Endodermal cell (in vitro differentiated cells): Measurements from ENCODE around the gene PHF19. TPM values are rescaled to one million over a fixed set of nuclear protein-coding genes. Genes with fewer than 3 reads are reported as not detected.
A peak's percentile ranks its signal among the peaks of the same experiment; 100 is the strongest.

Experiments used
- DNase-seq: peaks from one replicate; pipeline ENCODE4 v3.0.0-alpha.2; 2017
- H3K27ac ChIP-seq: 2 replicates; pipeline ENCODE4 v1.5.1; 2013; ENCODE audit warnings: mild to moderate bottlenecking, low read depth, low read length, moderate library complexity
- H3K27me3 ChIP-seq: 2 replicates; pipeline ENCODE4 v1.6.1; 2013; ENCODE audit warnings: mild to moderate bottlenecking, low read length, moderate library complexity; ENCODE audit not compliant: insufficient read depth, control insufficient read depth, poor library complexity, severe bottlenecking
- H3K36me3 ChIP-seq: 2 replicates; pipeline ENCODE4 v1.7.0; 2013; ENCODE audit warnings: mild to moderate bottlenecking, low read length, moderate library complexity; ENCODE audit not compliant: control insufficient read depth, insufficient read depth
- H3K4me1 ChIP-seq: one replicate; pipeline ENCODE4 v1.7.0; 2013; ENCODE audit warnings: low read length; ENCODE audit not compliant: control insufficient read depth, insufficient read depth
- H3K4me3 ChIP-seq: 2 replicates; pipeline ENCODE4 v1.5.1; 2013; ENCODE audit warnings: mild to moderate bottlenecking, low read length, moderate library complexity
- H3K9ac ChIP-seq: 2 replicates; pipeline ENCODE4 v1.6.1; 2013; ENCODE audit warnings: mild to moderate bottlenecking, low read length, moderate library complexity; ENCODE audit not compliant: poor library complexity, severe bottlenecking; ENCODE audit errors: extremely low read depth
- H3K9me3 ChIP-seq: 2 replicates; pipeline ENCODE4 v1.6.1; 2013; ENCODE audit warnings: mild to moderate bottlenecking, low read length, moderate library complexity; ENCODE audit not compliant: control insufficient read depth
- H3K27ac Mint-ChIP-seq: 2 replicates; pipeline ENCODE4 v1.8.0; 2020; ENCODE audit warnings: mixed read lengths
- H3K27me3 Mint-ChIP-seq: 2 replicates; pipeline ENCODE4 v1.8.0; 2021; ENCODE audit warnings: mild to moderate bottlenecking, mixed read lengths; ENCODE audit not compliant: insufficient read depth
- H3K36me3 Mint-ChIP-seq: 2 replicates; pipeline ENCODE4 v1.8.0; 2020; ENCODE audit warnings: low read depth, mixed read lengths
- H3K4me1 Mint-ChIP-seq: 2 replicates; pipeline ENCODE4 v1.8.0; 2020; ENCODE audit warnings: mixed read lengths
- H3K4me3 Mint-ChIP-seq: 2 replicates; pipeline ENCODE4 v1.8.0; 2020; ENCODE audit warnings: mild to moderate bottlenecking, moderate library complexity, mixed read lengths
- H3K9me3 Mint-ChIP-seq: 2 replicates; pipeline ENCODE4 v1.8.0; 2020; ENCODE audit warnings: mild to moderate bottlenecking, mixed read lengths
- CTCF ChIP-seq: fragments of 200-600 bp; sonication (generic); conservative IDR thresholded peaks from 2 replicates; pipeline ENCODE4 v1.5.0; 2021; ENCODE audit warnings: antibody characterized with exemption, mild to moderate bottlenecking
- WGBS, 2 experiments: methylation state at CpG; one replicate each; pipeline versions ENCODE4 v1.1.5 to v1.1.7; 2013; ENCODE audit warnings: missing lambda C conversion rate in 2 of 2, mixed read lengths in 1 of 2; ENCODE audit not compliant: insufficient coverage in 1 of 2, insufficient read length in 1 of 2; 5-methylcytosine and 5-hydroxymethylcytosine counted together
- total RNA-seq, 2 donors: library from RNA; stranded (reverse); fragmentation: NEBNext Ultra II Directional in 1 of 2; extraction: Animal tissue kit (Norgen Biotek cat#: 25700) in 1 of 2; gene quantifications; 2 replicates in 1 of 2; 3 replicates in 1 of 2; pipeline ENCODE4 v1.2.1, GENCODE V29; 2021

Gene PHF19
- total RNA-seq, 2 donors from 2014 or later, result 17.9 to 21.9 TPM

GRCh38 chr9:120869360-120869687 lies 7.7 kb downstream of the PHF19 start:
- no peak for TF ChIP-seq CTCF
- Histone ChIP-seq H3K27me3 (no peaks in the 10 kb centered on the region), H3K36me3 (peaks cover 10% of the 10 kb centered on the region), H3K4me1 (peaks cover 8% of the 10 kb centered on the region), H3K9ac (no peak overlapping the region), H3K9me3 (no peaks in the 10 kb centered on the region), H3K4me3 (peak overlapping the region; percentile 73), H3K27ac (no peak overlapping the region)
- Mint-ChIP-seq H3K27ac (peak overlapping the region; percentile 83), H3K36me3 (peaks cover 5% of the 10 kb centered on the region), H3K4me3 (peak overlapping the region; percentile 72), H3K27me3 (no peaks in the 10 kb centered on the region), H3K9me3 (no peaks in the 10 kb centered on the region), H3K4me1 (peaks cover 16% of the 10 kb centered on the region)
- no peak for DNase-seq
- WGBS, 2 experiments, result 48 to 53% methylated on average over 8 to 10 of the region's 10 CpGs

- Mint-ChIP-seq H3K4me3 (peak overlapping the region; percentile 72), H3K27ac (peak overlapping the region; percentile 83), H3K27me3 (no peaks in the 10 kb centered on the region), H3K4me1 (peaks cover 12% of the 10 kb centered on the region), H3K36me3 (peaks cover 5% of the 10 kb centered on the region), H3K9me3 (no peaks in the 10 kb centered on the region)
- Histone ChIP-seq H3K27ac (no peak overlapping the region), H3K9ac (no peak overlapping the region), H3K27me3 (no peaks in the 10 kb centered on the region), H3K36me3 (peaks cover 5% of the 10 kb centered on the region), H3K4me3 (peak overlapping the region; percentile 73), H3K9me3 (no peaks in the 10 kb centered on the region), H3K4me1 (peaks cover 8% of the 10 kb centered on the region)
- peak; percentile 100 for DNase-seq
- TF ChIP-seq CTCF, result peak; percentile 64
- 10 to 58% methylated on average over 8 to 52 of the region's 52 CpGs for WGBS, 2 experiments
These were observed 8.2 kb downstream of the PHF19 start for GRCh38 chr9:120868676-120869359.

- Histone ChIP-seq H3K27ac (no peak overlapping the region), H3K9me3 (no peaks in the 10 kb centered on the region), H3K9ac (no peak overlapping the region), H3K27me3 (no peaks in the 10 kb centered on the region), H3K36me3 (peaks cover 4% of the 10 kb centered on the region), H3K4me3 (peak overlapping the region; percentile 67), H3K4me1 (peaks cover 4% of the 10 kb centered on the region)
- no peak for DNase-seq
- TF ChIP-seq CTCF, result no peak
- WGBS, 2 experiments, result 36 to 50% methylated on average over 9 to 11 of the region's 11 CpGs
- Mint-ChIP-seq H3K9me3 (no peaks in the 10 kb centered on the region), H3K4me3 (peak overlapping the region; percentile 72), H3K4me1 (peaks cover 7% of the 10 kb centered on the region), H3K36me3 (peaks cover 5% of the 10 kb centered on the region), H3K27me3 (no peaks in the 10 kb centered on the region), H3K27ac (no peak overlapping the region)
These were observed 8.7 kb downstream of the PHF19 start for GRCh38 chr9:120868339-120868675.
